Limb (tissue), 2 donors: Measurements from ENCODE around the gene LMBR1L.
"Not testable (repeated sequence)": the region's sequence is repeated elsewhere in the genome, so short reads cannot be mapped to it uniquely, and the experiment has no call there.

ENCODE experiments used
- DNase-seq, 2 donors: peaks; one replicate each; pipeline ENCODE4 v3.0.0-alpha.2; 2016; ENCODE audit errors: extremely low spot score in 2 of 2

LMBR1L gene, protein sequence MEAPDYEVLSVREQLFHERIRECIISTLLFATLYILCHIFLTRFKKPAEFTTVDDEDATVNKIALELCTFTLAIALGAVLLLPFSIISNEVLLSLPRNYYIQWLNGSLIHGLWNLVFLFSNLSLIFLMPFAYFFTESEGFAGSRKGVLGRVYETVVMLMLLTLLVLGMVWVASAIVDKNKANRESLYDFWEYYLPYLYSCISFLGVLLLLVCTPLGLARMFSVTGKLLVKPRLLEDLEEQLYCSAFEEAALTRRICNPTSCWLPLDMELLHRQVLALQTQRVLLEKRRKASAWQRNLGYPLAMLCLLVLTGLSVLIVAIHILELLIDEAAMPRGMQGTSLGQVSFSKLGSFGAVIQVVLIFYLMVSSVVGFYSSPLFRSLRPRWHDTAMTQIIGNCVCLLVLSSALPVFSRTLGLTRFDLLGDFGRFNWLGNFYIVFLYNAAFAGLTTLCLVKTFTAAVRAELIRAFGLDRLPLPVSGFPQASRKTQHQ

GRCh38 chr12:49110464-49111155 lies at the start of gene LMBR1L:
TSS of gene LMBR1L (minus strand) at chr12:49110847. CDS start at chr12:49110555, 292 bp downstream.
- DNase-seq, result peak; percentile 96 to 99

- no peak for DNase-seq
Observed at GRCh38 chr12:49160399-49160798, 49.8 kb upstream of the LMBR1L start.

DNA sequence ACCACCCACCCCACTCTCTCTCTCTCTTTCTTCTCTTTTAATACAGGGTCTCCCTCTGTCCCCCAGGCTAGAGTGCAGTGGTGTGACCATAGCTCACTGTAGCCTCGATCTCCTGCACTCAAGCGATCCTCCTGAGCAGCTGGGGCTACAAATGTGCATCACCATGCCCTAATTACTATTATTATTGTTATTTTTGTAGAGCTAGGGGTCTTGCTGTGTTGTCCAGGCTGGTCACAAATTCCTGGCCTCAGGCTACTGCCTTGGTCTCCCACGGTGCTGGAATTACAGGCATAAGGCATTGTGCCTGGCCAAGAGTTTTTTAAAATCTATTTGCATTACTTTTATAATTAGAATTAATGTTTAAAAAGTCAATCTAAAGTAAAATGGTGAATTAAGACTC lies 43.6 kb upstream of the LMBR1L start:
- no peak for DNase-seq

DNA sequence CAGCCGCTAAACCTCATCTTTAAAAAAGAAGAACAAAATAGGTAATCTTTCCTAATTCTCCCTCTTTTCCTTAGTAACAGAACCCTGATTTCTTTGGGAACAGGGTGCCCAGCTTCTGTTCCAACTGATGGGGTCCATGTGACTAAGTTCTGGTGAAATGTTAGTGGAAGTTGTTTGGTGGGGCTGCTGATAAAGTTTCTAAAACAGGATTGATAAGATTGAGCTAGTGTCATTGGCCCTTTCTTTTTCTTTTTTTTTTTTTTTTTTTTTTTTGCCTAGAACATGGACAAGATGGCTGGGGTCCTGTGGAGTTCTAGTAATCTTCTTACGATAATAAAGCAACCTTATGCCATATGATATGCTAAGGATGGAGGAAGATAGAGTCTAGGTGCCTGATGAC lies 36.7 kb upstream of the LMBR1L start:
- no peak for DNase-seq

GRCh38 chr12:49146406-49146805 lies 35.8 kb upstream of the LMBR1L start:
- no peak for DNase-seq

GRCh38 chr12:49144384-49144783 lies 33.7 kb upstream of the LMBR1L start:
- DNase-seq, result no peak

GRCh38 chr12:49138999-49139398 lies 28.4 kb upstream of the LMBR1L start:
- DNase-seq, result no peak

DNA sequence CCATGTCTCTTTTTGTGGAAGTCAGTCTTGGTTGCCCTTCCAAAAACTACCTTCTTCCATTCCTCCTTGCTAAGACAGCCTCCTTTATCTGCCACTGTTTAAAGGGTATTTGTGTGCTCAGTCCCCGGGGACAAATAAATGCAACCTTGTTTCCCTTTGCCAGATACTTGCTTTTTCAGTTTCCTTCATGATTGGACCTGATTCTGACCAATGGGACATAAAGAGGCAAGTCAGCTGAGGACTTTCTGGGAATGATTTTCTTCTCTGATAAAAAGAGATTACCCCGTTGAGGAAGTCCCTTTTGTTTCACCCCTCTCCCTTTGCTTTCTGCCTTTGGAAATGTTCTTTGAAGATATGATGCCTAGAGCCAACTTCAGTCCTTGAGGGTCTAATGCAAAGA lies 27.9 kb upstream of the LMBR1L start:
- no peak for DNase-seq

DNA sequence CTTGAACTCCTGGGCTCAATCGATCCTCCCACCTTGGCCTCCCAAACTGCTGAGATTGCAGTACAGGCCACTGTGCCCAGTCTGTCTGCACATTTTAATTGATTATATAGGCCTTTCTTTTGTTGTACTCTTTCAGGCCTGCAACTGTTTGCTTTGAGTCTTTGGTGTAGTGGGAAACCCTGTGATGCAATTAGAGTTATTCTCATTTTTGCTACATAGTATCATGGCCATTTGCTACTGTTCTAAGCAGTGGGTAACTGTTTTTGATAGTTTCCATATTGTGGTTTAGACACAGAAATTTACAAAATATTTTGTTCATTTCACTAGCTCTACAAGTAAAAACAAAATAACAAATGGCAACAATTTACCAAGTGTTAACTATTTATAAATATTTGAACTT lies 26.8 kb upstream of the LMBR1L start:
- DNase-seq, result no peak

- not testable (repeated sequence) for DNase-seq
Observed at GRCh38 chr12:49136997-49137396, 26.4 kb upstream of the LMBR1L start.

DNA sequence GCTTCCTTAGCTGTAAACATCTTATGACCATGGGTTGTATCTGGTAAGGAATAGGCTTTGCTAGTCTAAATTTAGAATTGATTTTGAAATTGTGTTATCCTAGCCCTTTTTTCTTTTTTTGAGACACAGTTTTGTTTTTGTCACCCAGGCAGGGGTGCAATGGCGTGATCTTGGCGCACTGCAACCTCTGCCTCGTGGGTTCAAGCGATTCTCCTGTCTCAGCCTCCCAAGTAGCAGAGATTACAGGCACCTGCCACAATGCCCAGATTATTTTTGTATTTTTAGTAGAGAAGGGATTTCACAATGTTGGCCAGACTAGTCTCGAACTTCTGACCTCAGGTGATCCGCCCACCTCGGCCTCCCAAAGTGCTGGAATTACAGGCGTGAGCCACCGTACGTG lies 22.9 kb upstream of the LMBR1L start:
- no peak for DNase-seq

DNA sequence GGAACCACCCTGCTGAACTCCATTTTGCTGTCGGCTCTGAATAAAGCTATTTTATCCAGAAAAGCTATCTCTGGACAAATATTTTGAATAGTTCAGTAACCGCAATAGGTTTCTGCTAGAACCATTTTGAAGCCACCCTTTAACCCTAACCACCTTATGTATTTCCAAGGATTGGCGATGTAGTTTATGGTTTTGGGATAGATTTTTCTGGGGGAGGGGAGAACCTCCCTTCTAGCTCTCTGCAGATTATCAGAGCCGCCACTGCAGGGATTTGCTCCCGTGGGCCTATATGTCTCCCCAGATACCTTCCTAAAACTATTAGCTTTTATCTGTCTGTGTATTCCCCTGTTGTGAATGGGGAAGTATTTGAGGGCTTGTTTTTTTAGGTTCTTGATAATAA lies 22.4 kb upstream of the LMBR1L start:
- DNase-seq, result no peak

GRCh38 chr12:49131894-49132461 lies 21.3 kb upstream of the LMBR1L start:
- DNase-seq, result peak; percentile 45 to 81

- DNase-seq, result peak; percentile 93 to 94
Observed at GRCh38 chr12:49131051-49131893, 20.6 kb upstream of the LMBR1L start, which contains the start of gene TUBA1B. TSS of gene TUBA1B (minus strand) at chr12:49131395. CDS start at chr12:49131300, 95 bp downstream.

- DNase-seq, result peak; percentile 93
Observed at GRCh38 chr12:49130151-49131050, 19.8 kb upstream of the LMBR1L start.

GRCh38 chr12:49129332-49130150 lies 18.9 kb upstream of the LMBR1L start:
- no peak for DNase-seq

DNA sequence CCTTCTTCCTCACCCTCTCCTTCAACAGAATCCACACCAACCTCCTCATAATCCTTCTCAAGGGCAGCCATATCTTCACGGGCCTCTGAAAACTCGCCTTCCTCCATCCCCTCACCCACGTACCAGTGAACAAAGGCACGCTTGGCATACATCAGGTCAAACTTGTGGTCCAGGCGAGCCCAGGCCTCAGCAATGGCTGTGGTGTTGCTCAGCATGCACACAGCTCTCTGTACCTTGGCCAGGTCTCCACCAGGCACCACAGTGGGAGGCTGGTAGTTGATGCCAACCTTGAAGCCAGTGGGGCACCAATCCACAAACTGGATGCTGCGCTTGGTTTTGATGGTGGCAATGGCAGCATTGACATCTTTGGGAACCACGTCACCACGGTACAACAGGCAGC lies 17.3 kb upstream of the LMBR1L start:
- DNase-seq, result not testable (repeated sequence)

- no peak for DNase-seq
Observed at GRCh38 chr12:49126852-49127763, 16.5 kb upstream of the LMBR1L start.
